ENCODE results near the gene PLEKHG3.

GRCh38 chr14:64774272-64774671, 70.0 kb downstream of the PLEKHG3 start:
- TF ChIP-seq YY1 (IDR thresholded peaks at IDR 0.05; ENCODE audit: insufficient read depth, insufficient read length) (no peak), ZNF274 (IDR thresholded peaks at IDR 0.05; ENCODE audit: low read depth, low read length) (no peak), SUZ12 (IDR thresholded peaks at IDR 0.05; ENCODE audit: extremely low read depth, insufficient read depth, insufficient read length) (no peak)
